Measurements from ENCODE around the gene TRMT61A. TPM values are rescaled to one million over a fixed set of nuclear protein-coding genes. Genes with fewer than 3 reads are reported as not detected.

TRMT61A gene
- total RNA-seq, 1 experiment from 2014 or later: 14.9 TPM

DNA sequence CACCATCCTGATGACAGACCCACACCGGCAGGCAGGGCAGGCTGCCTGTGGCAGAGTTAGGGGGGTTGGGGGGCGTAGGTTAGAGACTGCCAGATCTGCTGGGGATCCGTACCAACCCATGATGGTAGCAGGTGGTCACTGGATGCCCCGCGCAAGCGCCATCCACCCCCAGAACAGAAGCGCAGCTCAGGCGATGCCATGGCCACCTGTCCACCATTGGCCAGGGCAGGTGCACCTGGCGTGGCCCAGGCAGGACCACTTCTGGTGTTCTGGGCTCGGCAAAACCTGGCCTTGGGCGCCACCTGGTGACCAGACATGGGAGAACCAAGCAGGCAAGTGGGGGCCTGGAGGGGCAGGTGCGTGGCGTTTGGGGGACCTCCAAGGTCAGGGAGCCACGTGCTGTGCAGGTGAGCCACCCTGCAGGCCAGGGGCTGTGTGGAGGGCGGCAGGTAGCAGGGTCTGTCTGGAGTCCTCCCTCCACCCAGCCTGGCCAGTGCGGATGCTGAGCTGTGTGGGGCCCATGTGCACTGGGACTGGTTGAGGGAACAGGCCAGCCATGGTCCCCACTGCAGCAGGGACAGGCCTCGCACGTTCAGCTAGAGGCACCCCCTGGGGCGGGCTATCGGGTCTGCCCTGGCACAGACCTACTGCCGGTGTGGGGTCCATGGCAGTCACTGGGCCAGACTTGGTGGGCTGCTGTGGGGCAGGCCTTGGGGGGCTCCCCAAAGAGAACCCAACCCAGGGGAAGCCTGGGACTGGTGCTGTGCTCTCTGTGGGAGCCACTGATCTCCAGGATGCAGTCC, 17.9 kb downstream of the TRMT61A start:
- H3K36me3 ChIP-seq (ENCODE audit: control insufficient read depth in 1 of 2, insufficient read depth in 2 of 2, low read length in 2 of 2): no peaks in the 10 kb centered on the region
- H3K4me3 ChIP-seq (replicated peaks in 1 of 2; ENCODE audit: low read depth in 1 of 2, low read length in 2 of 2): no peak overlapping the region
- RAD21 ChIA-PET (ENCODE audit: low non-redundant PET in 1 of 2, low total read pairs in 2 of 2, uncharacterized antibody in 2 of 2, unreplicated experiment in 2 of 2): interaction anchor here (1.0 to 2.0 kb wide), 4 partner anchors 26 to 28 kb away, joined by 5 to 7 read pairs (median 6); no protein-coding TSS in a partner anchor
- no peaks in the 10 kb centered on the region for H4K20me1 ChIP-seq (ENCODE audit: insufficient read depth)
- TF ChIP-seq ZFX (IDR thresholded peaks at IDR 0.05): no peak
- TF ChIP-seq YY1 (IDR thresholded peaks at IDR 0.05; ENCODE audit: extremely low read depth, insufficient replicate concordance, low read depth, low read length): peak; percentile 4
- peak in 2 of 3 experiments; percentile 78 to 88; a peak in 4 of 6 replicates for TF ChIP-seq CTCF (IDR thresholded peaks at IDR 0.05 in 2 of 3, conservative IDR thresholded peaks at IDR 0.05 in 1 of 3; ENCODE audit: borderline replicate concordance in 1 of 3, insufficient read depth in 1 of 3, low read depth in 2 of 3, low read length in 2 of 3)
- TF ChIP-seq, protein P1, sequence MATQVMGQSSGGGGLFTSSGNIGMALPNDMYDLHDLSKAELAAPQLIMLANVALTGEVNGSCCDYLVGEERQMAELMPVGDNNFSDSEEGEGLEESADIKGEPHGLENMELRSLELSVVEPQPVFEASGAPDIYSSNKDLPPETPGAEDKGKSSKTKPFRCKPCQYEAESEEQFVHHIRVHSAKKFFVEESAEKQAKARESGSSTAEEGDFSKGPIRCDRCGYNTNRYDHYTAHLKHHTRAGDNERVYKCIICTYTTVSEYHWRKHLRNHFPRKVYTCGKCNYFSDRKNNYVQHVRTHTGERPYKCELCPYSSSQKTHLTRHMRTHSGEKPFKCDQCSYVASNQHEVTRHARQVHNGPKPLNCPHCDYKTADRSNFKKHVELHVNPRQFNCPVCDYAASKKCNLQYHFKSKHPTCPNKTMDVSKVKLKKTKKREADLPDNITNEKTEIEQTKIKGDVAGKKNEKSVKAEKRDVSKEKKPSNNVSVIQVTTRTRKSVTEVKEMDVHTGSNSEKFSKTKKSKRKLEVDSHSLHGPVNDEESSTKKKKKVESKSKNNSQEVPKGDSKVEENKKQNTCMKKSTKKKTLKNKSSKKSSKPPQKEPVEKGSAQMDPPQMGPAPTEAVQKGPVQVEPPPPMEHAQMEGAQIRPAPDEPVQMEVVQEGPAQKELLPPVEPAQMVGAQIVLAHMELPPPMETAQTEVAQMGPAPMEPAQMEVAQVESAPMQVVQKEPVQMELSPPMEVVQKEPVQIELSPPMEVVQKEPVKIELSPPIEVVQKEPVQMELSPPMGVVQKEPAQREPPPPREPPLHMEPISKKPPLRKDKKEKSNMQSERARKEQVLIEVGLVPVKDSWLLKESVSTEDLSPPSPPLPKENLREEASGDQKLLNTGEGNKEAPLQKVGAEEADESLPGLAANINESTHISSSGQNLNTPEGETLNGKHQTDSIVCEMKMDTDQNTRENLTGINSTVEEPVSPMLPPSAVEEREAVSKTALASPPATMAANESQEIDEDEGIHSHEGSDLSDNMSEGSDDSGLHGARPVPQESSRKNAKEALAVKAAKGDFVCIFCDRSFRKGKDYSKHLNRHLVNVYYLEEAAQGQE (IDR thresholded peaks at IDR 0.05; ENCODE audit: low read depth): no peak
- no peak for TF ChIP-seq JUND (IDR thresholded peaks at IDR 0.05)
- TF ChIP-seq RAD21 (IDR thresholded peaks at IDR 0.05; ENCODE audit: low read depth): no peak
- no peak for TF ChIP-seq SRF (IDR thresholded peaks at IDR 0.05; ENCODE audit: low read depth)
- no peak for TF ChIP-seq ZNF274 (IDR thresholded peaks at IDR 0.05; ENCODE audit: low read depth, low read length)
- TF ChIP-seq SP1 (IDR thresholded peaks at IDR 0.05; ENCODE audit: low read depth): no peak
- TF ChIP-seq, protein P2, sequence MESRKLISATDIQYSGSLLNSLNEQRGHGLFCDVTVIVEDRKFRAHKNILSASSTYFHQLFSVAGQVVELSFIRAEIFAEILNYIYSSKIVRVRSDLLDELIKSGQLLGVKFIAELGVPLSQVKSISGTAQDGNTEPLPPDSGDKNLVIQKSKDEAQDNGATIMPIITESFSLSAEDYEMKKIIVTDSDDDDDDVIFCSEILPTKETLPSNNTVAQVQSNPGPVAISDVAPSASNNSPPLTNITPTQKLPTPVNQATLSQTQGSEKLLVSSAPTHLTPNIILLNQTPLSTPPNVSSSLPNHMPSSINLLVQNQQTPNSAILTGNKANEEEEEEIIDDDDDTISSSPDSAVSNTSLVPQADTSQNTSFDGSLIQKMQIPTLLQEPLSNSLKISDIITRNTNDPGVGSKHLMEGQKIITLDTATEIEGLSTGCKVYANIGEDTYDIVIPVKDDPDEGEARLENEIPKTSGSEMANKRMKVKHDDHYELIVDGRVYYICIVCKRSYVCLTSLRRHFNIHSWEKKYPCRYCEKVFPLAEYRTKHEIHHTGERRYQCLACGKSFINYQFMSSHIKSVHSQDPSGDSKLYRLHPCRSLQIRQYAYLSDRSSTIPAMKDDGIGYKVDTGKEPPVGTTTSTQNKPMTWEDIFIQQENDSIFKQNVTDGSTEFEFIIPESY (IDR thresholded peaks at IDR 0.05; ENCODE audit: extremely low read depth, insufficient replicate concordance, low read length): no peak
- no peak overlapping the region for H2AFZ ChIP-seq (ENCODE audit: low read depth, low read length, poor library complexity, severe bottlenecking)
- H3K27ac ChIP-seq (ENCODE audit: low read depth, low read length): no peak overlapping the region
- BruUV-seq (replicated peaks): no TSS peak
- H3K9me2 ChIP-seq (ENCODE audit: insufficient read depth): no peaks in the 10 kb centered on the region
- intact Hi-C loops (cut with micrococcal nuclease): loop anchor here (1.0 kb wide), 2 partner anchors 29 to 47 kb away; no protein-coding TSS in a partner anchor
- ATAC-seq: peak; percentile 88
- CTCF ChIA-PET: interaction anchor here (0.5 to 3.1 kb wide), 8 partner anchors 10 to 442 kb away, joined by 3 to 38 read pairs (median 4); partner anchors contain the start of gene CKB
- no peak overlapping the region for H3K4me2 ChIP-seq (ENCODE audit: low read length)
- no peaks in the 10 kb centered on the region for H3K9me3 ChIP-seq (ENCODE audit: control insufficient read depth in 1 of 2, insufficient read depth in 1 of 2, low read depth in 1 of 2, low read length in 2 of 2)
- POLR2A ChIA-PET: interaction anchor here (0.6 to 2.6 kb wide), 2 partner anchors 26 to 28 kb away, joined by 3 to 12 read pairs; no protein-coding TSS in a partner anchor
- H3K9ac ChIP-seq (ENCODE audit: low read length): no peak overlapping the region
- no peaks in the 10 kb centered on the region for H3K79me2 ChIP-seq (ENCODE audit: insufficient read depth, low read length)
- H3K4me1 ChIP-seq (ENCODE audit: control insufficient read depth in 1 of 2, insufficient read depth in 2 of 2, low read length in 2 of 2): peaks cover 15 to 30% of the 10 kb centered on the region in 2 experiments
- DNase-seq (ENCODE audit: low read depth, low spot score): peak; percentile 47
- no peaks in the 10 kb centered on the region for H3K27me3 ChIP-seq (ENCODE audit: insufficient read depth, low read length)
